Measurements from ENCODE around the gene SIRPG. TPM values are rescaled to one million over a fixed set of nuclear protein-coding genes. Genes with fewer than 3 reads are reported as not detected.

SIRPG gene
- polyA plus RNA-seq, 3 donors, result 0.15 to 0.52 (median 0.51) TPM

DNA sequence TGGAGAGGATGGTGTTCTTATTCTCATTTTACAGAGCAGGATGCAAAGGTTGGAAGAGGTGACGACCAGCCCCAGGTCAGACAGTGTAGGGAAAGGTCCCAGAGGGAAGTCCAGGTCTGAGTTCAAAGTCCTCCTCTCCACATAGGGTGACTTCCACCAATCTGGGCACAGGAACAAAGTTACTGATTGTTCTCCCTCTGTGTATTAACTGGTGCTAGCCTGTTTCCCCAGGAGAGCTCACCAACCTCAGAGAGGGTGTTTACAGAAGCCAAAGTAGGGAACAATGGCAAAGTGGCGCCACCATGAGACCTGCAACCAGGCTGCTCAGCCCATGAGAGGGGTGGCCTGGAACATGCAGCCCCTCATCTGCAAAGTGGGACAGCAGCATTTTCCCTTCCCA is 21.0 kb downstream of the SIRPG start:
- H3K79me2 ChIP-seq (ENCODE audit: insufficient read depth, low read length), result no peaks in the 10 kb centered on the region
- no peak overlapping the region for H2AFZ ChIP-seq (ENCODE audit: insufficient read depth, low read depth, low read length, poor library complexity, severe bottlenecking)
- H3K27ac ChIP-seq (ENCODE audit: low read depth in 1 of 2, low read length in 2 of 2), result no peak overlapping the region
- no peak overlapping the region for H3K4me3 ChIP-seq (replicated peaks in 1 of 3; ENCODE audit: low read depth in 2 of 3, low read length in 3 of 3)
- Mint-ChIP-seq H3K4me3 (no peak overlapping the region), H3K27me3 (ENCODE audit: low read depth in 3 of 3) (peaks cover 1 to 4% (median 2%) of the 10 kb centered on the region in 3 donors), H3K4me1 (peaks cover 33% of the 10 kb centered on the region), H3K36me3 (no peaks in the 10 kb centered on the region), H3K9me3 (peaks cover 0 to 5% (median 2%) of the 10 kb centered on the region in 7 donors), H3K27ac (peak overlapping the region in 1 of 7 donors; percentile 42)
- WGBS (ENCODE audit: insufficient coverage), result 83% methylated on average over 1 of the region's 2 CpGs
- no peaks in the 10 kb centered on the region for H3K27me3 ChIP-seq (ENCODE audit: control insufficient read depth in 2 of 2, insufficient read depth in 2 of 2, low read length in 2 of 2)
- DNase-seq, result no peak
- H3K9me3 ChIP-seq (replicated peaks in 1 of 2; ENCODE audit: control insufficient read depth in 1 of 2, insufficient read depth in 1 of 2, low read length in 2 of 2), result no peaks in the 10 kb centered on the region
- H3K9ac ChIP-seq (ENCODE audit: insufficient read depth, low read length, poor library complexity, severe bottlenecking), result no peak overlapping the region
- H3K4me2 ChIP-seq (replicated peaks; ENCODE audit: extremely low read depth, low read length, poor library complexity, severe bottlenecking), result no peak overlapping the region
- H4K20me1 ChIP-seq (ENCODE audit: insufficient read depth, low read length), result no peaks in the 10 kb centered on the region
- H3K4me1 ChIP-seq (ENCODE audit: control insufficient read depth in 1 of 2, insufficient read depth in 2 of 2, low read length in 2 of 2), result peaks cover 6 to 7% of the 10 kb centered on the region in 2 donors
- no peaks in the 10 kb centered on the region for H3K36me3 ChIP-seq (replicated peaks in 1 of 2; ENCODE audit: control insufficient read depth in 1 of 2, insufficient read depth in 2 of 2, low read length in 2 of 2)
- TF ChIP-seq, protein P1, sequence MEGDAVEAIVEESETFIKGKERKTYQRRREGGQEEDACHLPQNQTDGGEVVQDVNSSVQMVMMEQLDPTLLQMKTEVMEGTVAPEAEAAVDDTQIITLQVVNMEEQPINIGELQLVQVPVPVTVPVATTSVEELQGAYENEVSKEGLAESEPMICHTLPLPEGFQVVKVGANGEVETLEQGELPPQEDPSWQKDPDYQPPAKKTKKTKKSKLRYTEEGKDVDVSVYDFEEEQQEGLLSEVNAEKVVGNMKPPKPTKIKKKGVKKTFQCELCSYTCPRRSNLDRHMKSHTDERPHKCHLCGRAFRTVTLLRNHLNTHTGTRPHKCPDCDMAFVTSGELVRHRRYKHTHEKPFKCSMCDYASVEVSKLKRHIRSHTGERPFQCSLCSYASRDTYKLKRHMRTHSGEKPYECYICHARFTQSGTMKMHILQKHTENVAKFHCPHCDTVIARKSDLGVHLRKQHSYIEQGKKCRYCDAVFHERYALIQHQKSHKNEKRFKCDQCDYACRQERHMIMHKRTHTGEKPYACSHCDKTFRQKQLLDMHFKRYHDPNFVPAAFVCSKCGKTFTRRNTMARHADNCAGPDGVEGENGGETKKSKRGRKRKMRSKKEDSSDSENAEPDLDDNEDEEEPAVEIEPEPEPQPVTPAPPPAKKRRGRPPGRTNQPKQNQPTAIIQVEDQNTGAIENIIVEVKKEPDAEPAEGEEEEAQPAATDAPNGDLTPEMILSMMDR (IDR thresholded peaks at IDR 0.05), result no peak
- intact Hi-C loops (cut with micrococcal nuclease), result no loop called here

DNA sequence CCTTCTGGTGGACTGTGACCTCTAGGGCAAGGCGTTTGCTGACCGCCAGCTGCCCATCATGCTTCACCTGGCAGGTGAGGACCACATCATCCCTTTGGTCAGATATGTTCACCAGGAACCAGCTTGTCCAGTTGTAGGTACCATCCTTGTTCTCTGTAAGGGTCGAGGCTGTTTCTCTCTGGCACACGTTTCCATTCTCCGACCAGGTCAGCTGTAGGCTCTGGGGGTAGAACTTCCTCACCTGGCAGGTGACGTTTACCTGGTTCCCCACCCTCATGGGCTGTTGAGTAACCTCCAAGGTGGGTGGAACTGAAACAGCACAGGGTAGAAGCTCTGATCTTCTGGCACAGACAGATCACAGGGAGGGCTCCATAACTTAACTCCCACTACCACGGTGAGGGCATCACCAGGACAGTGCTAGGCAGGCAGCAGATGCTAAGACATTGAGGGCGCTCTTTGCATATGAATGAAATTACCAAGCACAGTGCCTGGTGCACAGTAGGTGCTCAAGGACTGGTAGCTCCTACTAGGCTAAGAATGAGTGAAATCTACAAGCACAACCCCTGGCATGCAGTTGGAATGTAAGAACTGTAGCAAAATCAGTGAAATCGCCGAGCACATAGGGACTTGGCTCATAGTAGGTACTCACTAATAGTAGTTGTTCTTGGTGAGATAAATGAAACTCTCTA is 22.1 kb downstream of the SIRPG start:
- Histone ChIP-seq H3K9ac (ENCODE audit: insufficient read depth, low read length, poor library complexity, severe bottlenecking) (no peak overlapping the region), H3K4me1 (ENCODE audit: control insufficient read depth in 1 of 2, insufficient read depth in 2 of 2, low read length in 2 of 2) (peaks cover 6 to 7% of the 10 kb centered on the region in 2 donors), H3K79me2 (ENCODE audit: insufficient read depth, low read length) (no peaks in the 10 kb centered on the region), H3K4me2 (replicated peaks; ENCODE audit: extremely low read depth, low read length, poor library complexity, severe bottlenecking) (no peak overlapping the region), H3K4me3 (replicated peaks in 1 of 3; ENCODE audit: low read depth in 2 of 3, low read length in 3 of 3) (no peak overlapping the region), H3K9me3 (replicated peaks in 1 of 2; ENCODE audit: control insufficient read depth in 1 of 2, insufficient read depth in 1 of 2, low read length in 2 of 2) (no peaks in the 10 kb centered on the region), H4K20me1 (ENCODE audit: insufficient read depth, low read length) (no peaks in the 10 kb centered on the region), H2AFZ (ENCODE audit: insufficient read depth, low read depth, low read length, poor library complexity, severe bottlenecking) (no peak overlapping the region), H3K36me3 (replicated peaks in 1 of 2; ENCODE audit: control insufficient read depth in 1 of 2, insufficient read depth in 2 of 2, low read length in 2 of 2) (no peaks in the 10 kb centered on the region), H3K27ac (ENCODE audit: low read depth in 1 of 2, low read length in 2 of 2) (no peak overlapping the region), H3K27me3 (ENCODE audit: control insufficient read depth in 2 of 2, insufficient read depth in 2 of 2, low read length in 2 of 2) (no peaks in the 10 kb centered on the region)
- H3K27me3 Mint-ChIP-seq (ENCODE audit: low read depth in 3 of 3), result peaks cover 1 to 4% (median 2%) of the 10 kb centered on the region in 3 donors
- no peak overlapping the region for H3K4me3 Mint-ChIP-seq
- H3K27ac Mint-ChIP-seq, result peak overlapping the region in 1 of 7 donors; percentile 23
- peaks cover 31% of the 10 kb centered on the region for H3K4me1 Mint-ChIP-seq
- WGBS (ENCODE audit: insufficient coverage), result 90% methylated on average over 9 of the region's 10 CpGs
- DNase-seq, result no peak
- TF ChIP-seq, protein P1 (IDR thresholded peaks at IDR 0.05), result no peak
- no peaks in the 10 kb centered on the region for H3K36me3 Mint-ChIP-seq
- H3K9me3 Mint-ChIP-seq, result peaks cover 0 to 5% (median 2%) of the 10 kb centered on the region in 7 donors
- intact Hi-C loops (cut with micrococcal nuclease), result no loop called here
